Transverse colon (tissue), 4 donors: ENCODE results near the gene DIS3L2. TPM values are rescaled to one million over a fixed set of nuclear protein-coding genes. Genes with fewer than 3 reads are reported as not detected.

Source experiments
- DNase-seq: peaks from one replicate; pipeline ENCODE4 v3.0.0-alpha.2; 2019
- H3K27ac ChIP-seq, 4 donors: fragments of 200-600 bp; sonication (generic); 2 replicates each; pipeline ENCODE4 v1.5.1; 2016 to 2018; ENCODE audit warnings: inconsistent platforms in 4 of 4
- H3K27me3 ChIP-seq: fragments of 200-600 bp; sonication (generic); 2 replicates; pipeline ENCODE4 v1.5.1; 2017; ENCODE audit warnings: inconsistent platforms
- H3K36me3 ChIP-seq, 4 donors: fragments of 200-600 bp; sonication (generic); 2 replicates each; pipeline ENCODE4 v1.5.1; 2017 to 2019; ENCODE audit warnings: inconsistent platforms in 4 of 4
- H3K4me1 ChIP-seq, 4 donors: fragments of 200-600 bp; sonication (generic); 2 replicates each; pipeline ENCODE4 v1.5.1; 2017 to 2020; ENCODE audit warnings: inconsistent platforms in 4 of 4
- H3K4me3 ChIP-seq, 4 donors: fragments of 200-600 bp; sonication (generic); 1 replicate in 1 of 4; 2 replicates in 3 of 4; pipeline versions ENCODE4 v1.5.1 to v1.6.1; 2017 to 2019; ENCODE audit warnings: inconsistent platforms in 4 of 4
- H3K9me3 ChIP-seq, 2 donors: fragments of 200-600 bp; sonication (generic); 2 replicates each; pipeline ENCODE4 v1.5.1; 2017 to 2019; ENCODE audit warnings: inconsistent platforms in 2 of 2
- EP300 ChIP-seq: sonication (generic); formaldehyde crosslinking; IDR thresholded peaks from one replicate; pipeline ENCODE4 v1.6.1; 2017; ENCODE audit warnings: antibody characterized with exemption, low read depth
- POLR2A ChIP-seq: fragments of 450-650 bp; IDR thresholded peaks from one replicate; pipeline ENCODE4 v1.6.1; 2016; ENCODE audit warnings: antibody characterized with exemption, mild to moderate bottlenecking, moderate library complexity
- POLR2AphosphoS5 ChIP-seq, 3 donors: sonication (generic); formaldehyde crosslinking; IDR thresholded peaks; one replicate each; pipeline ENCODE4 v1.6.1; 2016; ENCODE audit warnings: antibody characterized with exemption in 3 of 3
- WGBS, 2 donors: methylation state at CpG; one replicate each; pipeline ENCODE4 v1.1.5; 2018; ENCODE audit warnings: low coverage in 1 of 2; 5-methylcytosine and 5-hydroxymethylcytosine counted together
- in situ Hi-C, 4 donors: fragments of 200-750 bp; cut with MboI; loops; one replicate each; pipeline versions ENCODE4 v1.15.0 to v1.15.1; 2017; ENCODE audit warnings: low sequenced_read_pairs in 3 of 4, low pct_ligation_motif_present in 1 of 4, low pct_unique_long_range_greater_than_20kb in 1 of 4
- intact Hi-C: fragments of 100-400 bp; cut with DNase I; formaldehyde crosslinking; loops from one replicate; pipeline ENCODE4 v1.15.1; 2023; ENCODE audit warnings: low total_unique reads
- total RNA-seq, 4 donors: library from RNA; depleted of rRNA; stranded (reverse); fragments of >200 nt; gene quantifications; one replicate each; pipeline ENCODE4 v1.1.0, GENCODE V29; 2016
- TF ChIP-seq, protein P1 (sequence below), 5 experiments: fragments of 200-600 bp in 3 of 5; fragments of 450-650 bp in 2 of 5; sonication (generic) in 3 of 5; IDR thresholded peaks; 1 replicate in 2 of 5; 2 replicates in 3 of 5; pipeline ENCODE4 v1.5.1; 2016 to 2017; ENCODE audit warnings: antibody characterized with exemption in 5 of 5, inconsistent platforms in 3 of 5, mild to moderate bottlenecking in 2 of 5, moderate library complexity in 1 of 5

Gene DIS3L2
- total RNA-seq, 4 donors from 2014 or later = 24.7 to 99.9 (median 51.2) TPM

DNA sequence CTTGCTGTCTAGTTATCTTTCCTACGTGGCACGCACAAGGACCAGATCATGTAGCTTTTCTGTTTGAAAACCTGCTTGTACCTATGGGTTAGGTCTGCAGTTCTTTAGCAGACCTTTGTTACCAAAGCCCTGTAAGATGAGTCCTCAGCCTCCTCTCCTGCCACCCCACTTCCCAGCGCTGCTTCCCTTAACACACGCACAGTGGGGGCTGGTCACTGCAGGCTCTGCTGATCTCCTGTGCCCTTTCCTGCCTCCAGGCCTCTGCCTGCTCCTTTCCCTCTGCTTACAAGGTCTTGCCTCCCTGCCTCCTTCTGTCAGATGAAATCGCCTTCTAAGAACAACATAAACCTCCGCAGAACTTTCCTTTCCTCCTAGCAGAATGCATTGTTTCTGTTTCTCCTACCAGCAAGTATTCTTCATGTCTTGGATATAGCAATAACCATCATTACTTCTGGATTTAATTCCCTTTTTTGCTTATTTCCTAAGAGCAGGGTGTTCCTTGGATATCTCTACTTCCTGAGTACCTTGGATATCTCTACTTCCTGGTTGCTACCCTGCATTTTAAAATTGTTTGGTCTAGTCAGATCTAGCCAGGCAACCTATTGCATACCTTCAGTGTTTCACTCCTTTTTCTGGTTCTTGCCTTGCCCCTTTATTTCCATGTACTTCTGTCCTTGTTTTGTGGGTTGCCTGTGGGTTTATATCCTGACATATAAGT is 257.4 kb downstream of the DIS3L2 start:
- 95 to 100% methylated on average over 3 to 6 of the region's 6 CpGs for WGBS, 2 donors

DNA sequence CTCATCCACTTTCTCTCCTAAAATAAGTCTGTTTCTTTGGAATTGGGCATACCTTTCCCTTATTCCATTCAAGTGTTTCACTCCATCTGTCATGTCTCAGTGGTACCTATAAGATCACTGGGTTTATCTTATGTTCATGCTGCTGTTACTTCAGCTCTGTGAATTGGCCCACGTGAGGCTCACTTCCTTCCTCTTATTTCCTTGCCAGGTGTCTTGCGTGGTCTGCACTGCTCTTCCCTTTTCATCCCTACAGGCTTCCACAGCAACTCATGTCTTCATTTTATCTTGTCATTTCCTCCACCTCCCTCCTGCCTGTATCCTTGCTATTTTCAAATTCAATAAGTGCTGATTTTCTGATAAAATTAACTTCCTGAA is 258.0 kb downstream of the DIS3L2 start:
- no peak for DNase-seq
- Histone ChIP-seq H3K27ac (no peak overlapping the region), H3K4me1 (peaks cover 0 to 3% (median 0%) of the 10 kb centered on the region in 4 donors), H3K36me3 (no peaks in the 10 kb centered on the region), H3K27me3 (no peaks in the 10 kb centered on the region), H3K9me3 (no peaks in the 10 kb centered on the region), H3K4me3 (no peak overlapping the region)
- 54 to 90% methylated on average over 2 of the region's 2 CpGs for WGBS, 2 donors
- TF ChIP-seq POLR2A (no peak), POLR2AphosphoS5 (IDR thresholded peaks at IDR 0.05) (no peak), EP300 (no peak)
- TF ChIP-seq, protein P1, sequence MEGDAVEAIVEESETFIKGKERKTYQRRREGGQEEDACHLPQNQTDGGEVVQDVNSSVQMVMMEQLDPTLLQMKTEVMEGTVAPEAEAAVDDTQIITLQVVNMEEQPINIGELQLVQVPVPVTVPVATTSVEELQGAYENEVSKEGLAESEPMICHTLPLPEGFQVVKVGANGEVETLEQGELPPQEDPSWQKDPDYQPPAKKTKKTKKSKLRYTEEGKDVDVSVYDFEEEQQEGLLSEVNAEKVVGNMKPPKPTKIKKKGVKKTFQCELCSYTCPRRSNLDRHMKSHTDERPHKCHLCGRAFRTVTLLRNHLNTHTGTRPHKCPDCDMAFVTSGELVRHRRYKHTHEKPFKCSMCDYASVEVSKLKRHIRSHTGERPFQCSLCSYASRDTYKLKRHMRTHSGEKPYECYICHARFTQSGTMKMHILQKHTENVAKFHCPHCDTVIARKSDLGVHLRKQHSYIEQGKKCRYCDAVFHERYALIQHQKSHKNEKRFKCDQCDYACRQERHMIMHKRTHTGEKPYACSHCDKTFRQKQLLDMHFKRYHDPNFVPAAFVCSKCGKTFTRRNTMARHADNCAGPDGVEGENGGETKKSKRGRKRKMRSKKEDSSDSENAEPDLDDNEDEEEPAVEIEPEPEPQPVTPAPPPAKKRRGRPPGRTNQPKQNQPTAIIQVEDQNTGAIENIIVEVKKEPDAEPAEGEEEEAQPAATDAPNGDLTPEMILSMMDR (IDR thresholded peaks at IDR 0.05) = no peak
- in situ Hi-C loops (no loop called here), intact Hi-C loops (no loop called here)

More for the DNA sequence above, 257.4 kb downstream of the DIS3L2 start:
- intact Hi-C loops = no loop called here
- Histone ChIP-seq H3K36me3 (no peaks in the 10 kb centered on the region), H3K27ac (no peak overlapping the region), H3K27me3 (no peaks in the 10 kb centered on the region), H3K4me1 (peaks cover 0 to 3% (median 0%) of the 10 kb centered on the region in 4 donors), H3K4me3 (no peak overlapping the region), H3K9me3 (no peaks in the 10 kb centered on the region)
- TF ChIP-seq POLR2AphosphoS5 (IDR thresholded peaks at IDR 0.05) (no peak), EP300 (no peak), POLR2A (no peak)
- TF ChIP-seq, protein P1 (IDR thresholded peaks at IDR 0.05) = no peak
- in situ Hi-C loops = no loop called here
- DNase-seq = no peak

DNA sequence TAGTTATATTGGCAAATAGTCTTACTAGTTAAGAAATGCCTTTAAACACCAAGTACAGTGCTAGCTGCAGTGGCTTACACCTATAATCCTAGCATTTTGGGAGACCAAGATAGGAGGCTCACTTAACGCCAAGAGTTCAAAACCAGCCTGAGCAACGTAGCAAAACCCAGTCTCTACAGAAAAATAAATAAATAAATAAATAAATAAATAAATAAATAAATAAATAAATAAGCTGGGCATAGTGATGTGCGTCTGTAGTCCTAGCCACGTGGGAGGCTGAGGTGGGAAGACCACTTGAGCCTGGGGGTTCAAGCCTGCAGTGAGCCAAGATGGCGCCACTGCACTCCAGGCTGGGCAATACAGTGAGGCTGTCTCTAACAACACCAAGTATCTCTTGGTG is 258.4 kb downstream of the DIS3L2 start:
- H3K4me3 ChIP-seq = no peak overlapping the region
- in situ Hi-C loops (no loop called here), intact Hi-C loops (no loop called here)
- WGBS, 2 donors = 95 to 96% methylated on average over 5 of the region's 5 CpGs
- DNase-seq = no peak
- H3K36me3 ChIP-seq = no peaks in the 10 kb centered on the region
- H3K27me3 ChIP-seq = no peaks in the 10 kb centered on the region
- H3K4me1 ChIP-seq = peaks cover 0 to 3% (median 0%) of the 10 kb centered on the region in 4 donors
- TF ChIP-seq EP300 (no peak), POLR2AphosphoS5 (IDR thresholded peaks at IDR 0.05) (no peak), POLR2A (no peak)
- TF ChIP-seq, protein P1 (IDR thresholded peaks at IDR 0.05) = no peak
- H3K27ac ChIP-seq = no peak overlapping the region
- no peaks in the 10 kb centered on the region for H3K9me3 ChIP-seq

DNA sequence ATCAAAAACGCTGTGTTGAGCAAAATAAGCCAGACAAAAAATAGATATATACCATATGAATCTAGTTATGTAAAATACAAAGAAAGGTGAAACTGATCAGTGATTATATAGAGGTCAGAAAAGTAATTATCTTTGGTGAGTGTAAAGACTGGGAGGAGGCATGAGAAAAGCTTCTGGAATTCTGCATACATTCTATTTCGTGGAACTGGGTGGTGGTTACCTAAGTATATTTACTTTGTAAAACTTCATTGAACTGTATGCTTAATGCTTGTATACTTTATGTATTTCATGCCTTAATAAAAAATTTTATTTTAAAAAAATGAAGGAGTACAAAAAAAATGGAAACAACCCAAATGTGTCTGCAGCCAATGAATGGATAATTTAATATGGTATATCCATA is 263.9 kb downstream of the DIS3L2 start:
- no peaks in the 10 kb centered on the region for H3K36me3 ChIP-seq
- no peak overlapping the region for H3K27ac ChIP-seq
- H3K27me3 ChIP-seq = no peaks in the 10 kb centered on the region
- WGBS, 2 donors = 47 to 60% methylated on average over 2 of the region's 2 CpGs
- in situ Hi-C loops (no loop called here), intact Hi-C loops (no loop called here)
- no peak for TF ChIP-seq POLR2A
- TF ChIP-seq, protein P1 (IDR thresholded peaks at IDR 0.05) = no peak
- no peak for TF ChIP-seq EP300
- TF ChIP-seq POLR2AphosphoS5 (IDR thresholded peaks at IDR 0.05) = no peak
- H3K9me3 ChIP-seq = no peaks in the 10 kb centered on the region
- H3K4me3 ChIP-seq = no peak overlapping the region
- no peak for DNase-seq
- H3K4me1 ChIP-seq = peaks cover 0 to 8% (median 2%) of the 10 kb centered on the region in 4 donors
